Adrenal gland (tissue), 5 donors: ENCODE results near the gene MBLAC2.

ENCODE experiments used
- POLR2A ChIP-seq, 2 donors: fragments of 450-650 bp; IDR thresholded peaks; one replicate each; pipeline ENCODE4 v1.6.1; 2017; ENCODE audit warnings: antibody characterized with exemption in 2 of 2, mild to moderate bottlenecking in 2 of 2, moderate library complexity in 1 of 2
- TF ChIP-seq, protein P1 (sequence below), 6 experiments: fragments of 450-650 bp in 4 of 6; fragments of 200-600 bp in 2 of 6; sonication (generic) in 1 of 6; IDR thresholded peaks; 1 replicate in 5 of 6; 2 replicates in 1 of 6; pipeline versions ENCODE4 v1.5.1 to v1.8.0; 2016 to 2021; ENCODE audit warnings: antibody characterized with exemption in 6 of 6, mild to moderate bottlenecking in 2 of 6, moderate library complexity in 1 of 6
- donor health status: DM: no; HTN: no; CAD: no.

DNA sequence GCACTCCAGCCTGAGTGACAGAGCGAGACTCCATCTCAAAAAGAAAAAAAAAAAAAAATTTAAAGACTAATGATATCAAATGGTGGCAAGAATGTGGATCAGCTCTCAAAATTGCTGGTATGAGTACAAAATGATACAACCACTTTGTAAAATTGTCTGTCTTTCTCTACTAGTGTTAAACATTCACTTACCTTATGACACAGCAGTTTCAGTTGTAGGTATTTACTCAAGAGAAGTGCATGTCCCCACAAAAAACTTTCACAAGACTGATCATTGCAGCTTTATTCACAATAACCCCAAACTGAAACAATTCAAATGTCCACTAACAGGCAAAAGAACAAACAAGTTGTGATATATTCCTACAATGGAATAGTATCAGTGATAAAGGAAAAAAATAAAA, 50.3 kb downstream of the MBLAC2 start:
- no peak for TF ChIP-seq POLR2A (IDR thresholded peaks at IDR 0.05)
- TF ChIP-seq, protein P1, sequence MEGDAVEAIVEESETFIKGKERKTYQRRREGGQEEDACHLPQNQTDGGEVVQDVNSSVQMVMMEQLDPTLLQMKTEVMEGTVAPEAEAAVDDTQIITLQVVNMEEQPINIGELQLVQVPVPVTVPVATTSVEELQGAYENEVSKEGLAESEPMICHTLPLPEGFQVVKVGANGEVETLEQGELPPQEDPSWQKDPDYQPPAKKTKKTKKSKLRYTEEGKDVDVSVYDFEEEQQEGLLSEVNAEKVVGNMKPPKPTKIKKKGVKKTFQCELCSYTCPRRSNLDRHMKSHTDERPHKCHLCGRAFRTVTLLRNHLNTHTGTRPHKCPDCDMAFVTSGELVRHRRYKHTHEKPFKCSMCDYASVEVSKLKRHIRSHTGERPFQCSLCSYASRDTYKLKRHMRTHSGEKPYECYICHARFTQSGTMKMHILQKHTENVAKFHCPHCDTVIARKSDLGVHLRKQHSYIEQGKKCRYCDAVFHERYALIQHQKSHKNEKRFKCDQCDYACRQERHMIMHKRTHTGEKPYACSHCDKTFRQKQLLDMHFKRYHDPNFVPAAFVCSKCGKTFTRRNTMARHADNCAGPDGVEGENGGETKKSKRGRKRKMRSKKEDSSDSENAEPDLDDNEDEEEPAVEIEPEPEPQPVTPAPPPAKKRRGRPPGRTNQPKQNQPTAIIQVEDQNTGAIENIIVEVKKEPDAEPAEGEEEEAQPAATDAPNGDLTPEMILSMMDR (IDR thresholded peaks at IDR 0.05): no peak
